HG02943 (cell line): ENCODE results near the gene PRKCD.
A peak's percentile ranks its signal among the peaks of the same experiment; 100 is the strongest.

Experiments
- ATAC-seq: cut with Tn5 transposase; IDR thresholded peaks from one replicate; pipeline ENCODE4 v1.9.1; 2021; ENCODE audit warnings: mild to moderate bottlenecking, low read depth, moderate library complexity; ENCODE audit not compliant: unreplicated experiment

PRKCD gene

GRCh38 chr3:53169045-53169831 lies 8.2 kb downstream of the PRKCD start:
- no peak for ATAC-seq

- no peak for ATAC-seq
Measured at GRCh38 chr3:53169832-53170324, 8.9 kb downstream of the PRKCD start.

GRCh38 chr3:53170325-53171063 lies 9.5 kb downstream of the PRKCD start:
- no peak for ATAC-seq

- ATAC-seq = no peak
Measured at GRCh38 chr3:53171064-53171418, 10.0 kb downstream of the PRKCD start.

GRCh38 chr3:53171827-53172505 lies 11.0 kb downstream of the PRKCD start:
- no peak for ATAC-seq

GRCh38 chr3:53173107-53173506 lies 12.1 kb downstream of the PRKCD start:
- no peak for ATAC-seq

- ATAC-seq = no peak
Measured at GRCh38 chr3:53174346-53175250, 13.6 kb downstream of the PRKCD start.

GRCh38 chr3:53175613-53176540 lies 14.9 kb downstream of the PRKCD start:
- no peak for ATAC-seq

GRCh38 chr3:53178246-53178645 lies 17.2 kb downstream of the PRKCD start:
- no peak for ATAC-seq

- no peak for ATAC-seq
Measured at GRCh38 chr3:53179580-53179979, 18.6 kb downstream of the PRKCD start.

- ATAC-seq = peak; percentile 91
Measured at GRCh38 chr3:53180305-53181023, 19.5 kb downstream of the PRKCD start.

GRCh38 chr3:53181024-53181371 lies 20.0 kb downstream of the PRKCD start:
- peak; percentile 6 for ATAC-seq

GRCh38 chr3:53181528-53181927 lies 20.5 kb downstream of the PRKCD start:
- no peak for ATAC-seq

- ATAC-seq = no peak
Measured at GRCh38 chr3:53182764-53183355, 21.9 kb downstream of the PRKCD start.

GRCh38 chr3:53183514-53183913 lies 22.5 kb downstream of the PRKCD start:
- ATAC-seq = no peak

GRCh38 chr3:53184701-53185100 lies 23.7 kb downstream of the PRKCD start:
- ATAC-seq = no peak

GRCh38 chr3:53185761-53186465 lies 24.9 kb downstream of the PRKCD start:
- ATAC-seq = no peak

- ATAC-seq = no peak
Measured at GRCh38 chr3:53186726-53187125, 25.7 kb downstream of the PRKCD start.
